Measurements from ENCODE around the gene POLR1G.

Gene POLR1G

GRCh38 chr19:45456500-45456815 is 50.0 kb downstream of the POLR1G start:
- TF ChIP-seq CTCF (conservative IDR thresholded peaks at IDR 0.05; ENCODE audit: low read depth, low read length) = no peak
- no peak overlapping the region for H3K4me3 ChIP-seq (ENCODE audit: low read depth, low read length)
- no peak for DNase-seq (ENCODE audit: low read depth)

- no peak for TF ChIP-seq CTCF (conservative IDR thresholded peaks at IDR 0.05; ENCODE audit: low read depth, low read length)
- no peak for DNase-seq (ENCODE audit: low read depth)
- no peak overlapping the region for H3K4me3 ChIP-seq (ENCODE audit: low read depth, low read length)
Observed at GRCh38 chr19:45457776-45458175, 51.3 kb downstream of the POLR1G start.
